Measurements from ENCODE around the gene ERCC6L2. TPM values are rescaled to one million over a fixed set of nuclear protein-coding genes. Genes with fewer than 3 reads are reported as not detected.

The ERCC6L2 gene
- total and polyA plus RNA-seq, 2 of the 4 experiments (the other 2 are of a cell fraction), result 13.0 to 67.6 TPM

DNA sequence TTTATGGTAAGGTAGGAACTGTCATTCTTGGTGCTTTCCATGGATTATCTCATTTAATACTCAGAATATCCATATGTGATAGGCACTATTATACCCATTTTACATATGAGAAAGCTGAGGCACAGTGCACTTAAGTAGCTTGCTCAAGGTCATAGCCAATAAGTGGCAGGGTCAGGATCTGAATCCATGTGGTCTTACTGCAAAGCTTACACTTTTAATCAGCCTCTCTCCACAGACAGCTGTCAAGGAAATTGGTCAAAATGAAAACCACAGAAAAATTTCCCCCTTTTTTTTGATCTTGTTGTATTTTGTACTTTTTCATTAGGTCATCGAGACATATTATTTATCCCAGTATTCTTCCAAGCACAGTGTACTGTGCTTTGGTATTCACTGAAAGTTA, 78.5 kb downstream of the ERCC6L2 start:
- Histone ChIP-seq H3K36me3 (ENCODE audit: control insufficient read depth, insufficient read depth, low read length) (peaks cover 12% of the 10 kb centered on the region), H2BK5ac (ENCODE audit: low read depth, low read length, poor library complexity, severe bottlenecking) (no peak overlapping the region), H3K27me3 (ENCODE audit: control insufficient read depth, insufficient read depth, low read length) (no peaks in the 10 kb centered on the region), H3K56ac (ENCODE audit: extremely low read depth, insufficient read depth, low read length) (no peak overlapping the region), H2AK9ac (replicated peaks; ENCODE audit: low read depth, low read length, poor library complexity) (no peak overlapping the region), H3K79me1 (ENCODE audit: low read depth in 1 of 2, low read length in 2 of 2) (no peaks in the 10 kb centered on the region), H3K4me1 (ENCODE audit: control insufficient read depth, insufficient read depth, low read length) (no peaks in the 10 kb centered on the region), H2BK15ac (ENCODE audit: low read depth, low read length) (no peak overlapping the region), H3K9me3 (ENCODE audit: control insufficient read depth, insufficient read depth, low read length) (peaks cover 3% of the 10 kb centered on the region; the same call in 1 of the 2 replicates), H3K9ac (ENCODE audit: low read depth, low read length) (no peak overlapping the region), H4K8ac (ENCODE audit: low read depth in 2 of 2, low read length in 2 of 2) (no peak overlapping the region), H3K4me3 (ENCODE audit: insufficient read depth, low read depth, low read length) (no peak overlapping the region), H2AK5ac (ENCODE audit: low read depth, low read length) (no peak overlapping the region), H2BK120ac (ENCODE audit: low read depth, low read length) (no peak overlapping the region), H3K18ac (ENCODE audit: low read depth, low read length) (no peak overlapping the region), H3K4me2 (ENCODE audit: low read depth, low read length) (no peak overlapping the region), H3K27ac (ENCODE audit: insufficient read depth, low read length) (no peak overlapping the region), H4K5ac (ENCODE audit: low read depth, low read length) (no peak overlapping the region), H3K14ac (replicated peaks; ENCODE audit: low read depth, low read length) (no peak overlapping the region), H4K20me1 (ENCODE audit: insufficient read depth, low read length) (no peaks in the 10 kb centered on the region), H3K9me1 (ENCODE audit: insufficient read depth, low read length) (no peaks in the 10 kb centered on the region), H3K23ac (ENCODE audit: low read depth, low read length) (no peak overlapping the region), H3K4ac (ENCODE audit: low read depth, low read length) (no peak overlapping the region), H2BK20ac (ENCODE audit: low read depth, low read length) (no peak overlapping the region), H4K91ac (ENCODE audit: insufficient read depth, low read depth, low read length) (no peak overlapping the region), H2AFZ (replicated peaks; ENCODE audit: low read length, poor library complexity) (no peak overlapping the region)
- TF ChIP-seq POLR2A (IDR thresholded peaks at IDR 0.05; ENCODE audit: low read depth, low read length) (no peak), RFX5 (IDR thresholded peaks at IDR 0.05; ENCODE audit: low read depth, low read length) (no peak), MAZ (IDR thresholded peaks at IDR 0.05; ENCODE audit: borderline replicate concordance, low read depth, low read length) (no peak), RAD21 (IDR thresholded peaks at IDR 0.05; ENCODE audit: low read length) (no peak), SMC3 (IDR thresholded peaks at IDR 0.05; ENCODE audit: low read depth, low read length) (no peak), BHLHE40 (IDR thresholded peaks at IDR 0.05; ENCODE audit: low read depth, low read length) (no peak), MAFK (IDR thresholded peaks at IDR 0.05; ENCODE audit: low read depth, low read length) (no peak), RCOR1 (IDR thresholded peaks at IDR 0.05; ENCODE audit: insufficient replicate concordance, low read length) (no peak)
- TF ChIP-seq, protein P1, sequence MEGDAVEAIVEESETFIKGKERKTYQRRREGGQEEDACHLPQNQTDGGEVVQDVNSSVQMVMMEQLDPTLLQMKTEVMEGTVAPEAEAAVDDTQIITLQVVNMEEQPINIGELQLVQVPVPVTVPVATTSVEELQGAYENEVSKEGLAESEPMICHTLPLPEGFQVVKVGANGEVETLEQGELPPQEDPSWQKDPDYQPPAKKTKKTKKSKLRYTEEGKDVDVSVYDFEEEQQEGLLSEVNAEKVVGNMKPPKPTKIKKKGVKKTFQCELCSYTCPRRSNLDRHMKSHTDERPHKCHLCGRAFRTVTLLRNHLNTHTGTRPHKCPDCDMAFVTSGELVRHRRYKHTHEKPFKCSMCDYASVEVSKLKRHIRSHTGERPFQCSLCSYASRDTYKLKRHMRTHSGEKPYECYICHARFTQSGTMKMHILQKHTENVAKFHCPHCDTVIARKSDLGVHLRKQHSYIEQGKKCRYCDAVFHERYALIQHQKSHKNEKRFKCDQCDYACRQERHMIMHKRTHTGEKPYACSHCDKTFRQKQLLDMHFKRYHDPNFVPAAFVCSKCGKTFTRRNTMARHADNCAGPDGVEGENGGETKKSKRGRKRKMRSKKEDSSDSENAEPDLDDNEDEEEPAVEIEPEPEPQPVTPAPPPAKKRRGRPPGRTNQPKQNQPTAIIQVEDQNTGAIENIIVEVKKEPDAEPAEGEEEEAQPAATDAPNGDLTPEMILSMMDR (conservative IDR thresholded peaks at IDR 0.05; ENCODE audit: low read depth, low read length), result no peak
- TF ChIP-seq, protein P2, sequence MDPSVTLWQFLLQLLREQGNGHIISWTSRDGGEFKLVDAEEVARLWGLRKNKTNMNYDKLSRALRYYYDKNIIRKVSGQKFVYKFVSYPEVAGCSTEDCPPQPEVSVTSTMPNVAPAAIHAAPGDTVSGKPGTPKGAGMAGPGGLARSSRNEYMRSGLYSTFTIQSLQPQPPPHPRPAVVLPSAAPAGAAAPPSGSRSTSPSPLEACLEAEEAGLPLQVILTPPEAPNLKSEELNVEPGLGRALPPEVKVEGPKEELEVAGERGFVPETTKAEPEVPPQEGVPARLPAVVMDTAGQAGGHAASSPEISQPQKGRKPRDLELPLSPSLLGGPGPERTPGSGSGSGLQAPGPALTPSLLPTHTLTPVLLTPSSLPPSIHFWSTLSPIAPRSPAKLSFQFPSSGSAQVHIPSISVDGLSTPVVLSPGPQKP (IDR thresholded peaks at IDR 0.05; ENCODE audit: borderline replicate concordance, low read depth, low read length), result no peak
- TF ChIP-seq, protein P3, sequence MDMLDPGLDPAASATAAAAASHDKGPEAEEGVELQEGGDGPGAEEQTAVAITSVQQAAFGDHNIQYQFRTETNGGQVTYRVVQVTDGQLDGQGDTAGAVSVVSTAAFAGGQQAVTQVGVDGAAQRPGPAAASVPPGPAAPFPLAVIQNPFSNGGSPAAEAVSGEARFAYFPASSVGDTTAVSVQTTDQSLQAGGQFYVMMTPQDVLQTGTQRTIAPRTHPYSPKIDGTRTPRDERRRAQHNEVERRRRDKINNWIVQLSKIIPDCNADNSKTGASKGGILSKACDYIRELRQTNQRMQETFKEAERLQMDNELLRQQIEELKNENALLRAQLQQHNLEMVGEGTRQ (IDR thresholded peaks at IDR 0.05; ENCODE audit: low read depth, low read length), result no peak
- ChIA-PET CTCF (no interaction called here), POLR2A (ENCODE audit: unreplicated experiment) (no interaction called here)
- DNase-seq, result no peak
- intact Hi-C loops (cut with micrococcal nuclease) (no loop called here), in situ Hi-C loops (cut with MboI; ENCODE audit: low sequenced_read_pairs) (no loop called here), dilution Hi-C loops (cut with HindIII; ENCODE audit: low sequenced_read_pairs, unreplicated experiment) (no loop called here)
- WGBS, 2 experiments (ENCODE audit: extremely low coverage in 2 of 2, insufficient read length in 1 of 2), result no CpG with 5 or more reads among the region's 1 CpG
- ATAC-seq (ENCODE audit: low read depth), result no peak
- no TSS peak for BruUV-seq (replicated peaks)
